Bronchial epithelial cell (primary cell): Measurements from ENCODE around the gene TMEM108. TPM values are rescaled to one million over a fixed set of nuclear protein-coding genes. Genes with fewer than 3 reads are reported as not detected.

Experiments
- DNase-seq: peaks from one replicate; pipeline ENCODE4 v3.0.0-alpha.2; 2010; ENCODE audit warnings: low read depth
- FAIRE-seq: peaks from 2 replicates; lab custom pipeline; 2011; peaks lifted over from hg19 to GRCh38; lab: Jason Lieb, UNC
- H3K27me3 ChIP-seq: 2 replicates; pipeline ENCODE4 v1.5.1; 2011; ENCODE audit warnings: low read length; ENCODE audit not compliant: control insufficient read depth, insufficient read depth
- H3K36me3 ChIP-seq: 2 replicates; pipeline ENCODE4 v1.5.1; 2011; ENCODE audit warnings: low read length; ENCODE audit not compliant: control insufficient read depth, insufficient read depth
- H3K4me3 ChIP-seq: 2 replicates; pipeline ENCODE4 v1.5.1; 2011; ENCODE audit warnings: mild to moderate bottlenecking, low read depth, low read length, control low read depth
- CTCF ChIP-seq: IDR thresholded peaks from 2 replicates; pipeline ENCODE4 v1.5.1; 2011; ENCODE audit warnings: mild to moderate bottlenecking, moderate library complexity, low read length, control low read depth, inconsistent platforms; ENCODE audit not compliant: insufficient read depth, severe bottlenecking
- total RNA-seq: library from RNA; depleted of rRNA; stranded (reverse); fragments of >200 nt; gene quantifications from 2 replicates; pipeline ENCODE4 v1.2.1, GENCODE V29; 2014

Gene TMEM108
- total RNA-seq, 1 donor from 2014 or later: not detected

- Histone ChIP-seq H3K27me3 (no peaks in the 10 kb centered on the region), H3K4me3 (no peak overlapping the region), H3K36me3 (no peaks in the 10 kb centered on the region)
- no peak for TF ChIP-seq CTCF
- DNase-seq (no peak), FAIRE-seq (no peak)
Observed at GRCh38 chr3:133354721-133355120, 316.5 kb downstream of the TMEM108 start.

GRCh38 chr3:133360476-133360875 is 322.3 kb downstream of the TMEM108 start:
- TF ChIP-seq CTCF: no peak
- Histone ChIP-seq H3K27me3 (no peaks in the 10 kb centered on the region), H3K4me3 (no peak overlapping the region), H3K36me3 (no peaks in the 10 kb centered on the region)
- FAIRE-seq (no peak), DNase-seq (no peak)

- Histone ChIP-seq H3K36me3 (no peaks in the 10 kb centered on the region), H3K27me3 (no peaks in the 10 kb centered on the region), H3K4me3 (no peak overlapping the region)
- no peak for TF ChIP-seq CTCF
- FAIRE-seq: no peak
- peak; percentile 66 for DNase-seq
Observed at GRCh38 chr3:133361011-133361410, 322.8 kb downstream of the TMEM108 start.

- TF ChIP-seq CTCF: no peak
- Histone ChIP-seq H3K27me3 (no peaks in the 10 kb centered on the region), H3K36me3 (no peaks in the 10 kb centered on the region), H3K4me3 (no peak overlapping the region)
- no peak for FAIRE-seq
- DNase-seq: no peak
Observed at GRCh38 chr3:133361435-133361834, 323.2 kb downstream of the TMEM108 start.

GRCh38 chr3:133362539-133362938 is 324.3 kb downstream of the TMEM108 start:
- TF ChIP-seq CTCF: no peak
- FAIRE-seq (no peak), DNase-seq (no peak)
- H3K4me3 ChIP-seq: no peak overlapping the region
- H3K36me3 ChIP-seq: no peaks in the 10 kb centered on the region
- no peaks in the 10 kb centered on the region for H3K27me3 ChIP-seq

- H3K36me3 ChIP-seq: no peaks in the 10 kb centered on the region
- peak; percentile 43 for FAIRE-seq
- no peak overlapping the region for H3K4me3 ChIP-seq
- TF ChIP-seq CTCF: no peak
- H3K27me3 ChIP-seq: no peaks in the 10 kb centered on the region
- no peak for DNase-seq
Observed at GRCh38 chr3:133364704-133365103, 326.5 kb downstream of the TMEM108 start.
